ENCODE data around the gene FASN. TPM values are rescaled to one million over a fixed set of nuclear protein-coding genes. Genes with fewer than 3 reads are reported as not detected.

Gene FASN
- total and polyA plus RNA-seq, 2 of the 4 experiments (the other 2 are of a cell fraction), result 12.4 to 56.0 TPM

DNA sequence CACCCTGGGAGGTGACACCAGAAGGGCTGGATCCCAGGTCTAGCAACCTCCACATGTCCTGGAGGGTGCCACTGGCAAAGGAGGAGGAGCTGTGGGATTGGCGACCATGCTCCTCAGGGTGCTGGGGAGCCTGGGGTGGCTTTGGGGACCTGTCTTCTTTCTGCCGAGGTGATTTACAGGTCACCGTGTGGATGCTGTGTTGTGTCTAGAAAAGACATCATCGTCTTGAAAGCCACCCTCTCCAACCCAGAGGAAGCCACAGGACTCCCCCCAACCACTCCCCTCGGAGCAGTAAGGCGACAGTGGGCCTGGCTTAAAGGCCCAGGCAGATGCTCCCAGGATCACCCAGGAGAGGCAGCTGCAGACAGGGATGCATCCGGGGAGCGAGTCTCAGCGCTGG, 29.7 kb upstream of the FASN start:
- Histone ChIP-seq H3K14ac (replicated peaks; ENCODE audit: low read depth, low read length) (no peak overlapping the region), H2AK9ac (replicated peaks; ENCODE audit: low read depth, low read length, poor library complexity) (no peak overlapping the region), H3K18ac (ENCODE audit: low read depth, low read length) (no peak overlapping the region), H2BK15ac (ENCODE audit: low read depth, low read length) (no peak overlapping the region), H2AK5ac (ENCODE audit: low read depth, low read length) (no peak overlapping the region), H3K79me1 (ENCODE audit: low read depth in 1 of 2, low read length in 2 of 2) (no peaks in the 10 kb centered on the region), H4K8ac (ENCODE audit: low read depth in 2 of 2, low read length in 2 of 2) (no peak overlapping the region), H3K4ac (ENCODE audit: low read depth, low read length) (no peak overlapping the region), H2AFZ (replicated peaks; ENCODE audit: low read length, poor library complexity) (no peak overlapping the region), H3K4me2 (ENCODE audit: low read depth, low read length) (no peak overlapping the region), H3K56ac (ENCODE audit: extremely low read depth, insufficient read depth, low read length) (no peak overlapping the region), H2BK120ac (ENCODE audit: low read depth, low read length) (no peak overlapping the region), H4K20me1 (ENCODE audit: insufficient read depth, low read length) (no peaks in the 10 kb centered on the region), H2BK5ac (ENCODE audit: low read depth, low read length, poor library complexity, severe bottlenecking) (no peak overlapping the region), H3K9ac (ENCODE audit: low read depth, low read length) (no peak overlapping the region), H3K4me1 (ENCODE audit: control insufficient read depth, insufficient read depth, low read length) (no peaks in the 10 kb centered on the region), H2BK20ac (ENCODE audit: low read depth, low read length) (no peak overlapping the region), H4K5ac (ENCODE audit: low read depth, low read length) (no peak overlapping the region), H3K23ac (ENCODE audit: low read depth, low read length) (no peak overlapping the region), H3K27me3 (ENCODE audit: control insufficient read depth, insufficient read depth, low read length) (no peaks in the 10 kb centered on the region), H3K9me3 (ENCODE audit: control insufficient read depth, insufficient read depth, low read length) (no peaks in the 10 kb centered on the region), H3K4me3 (ENCODE audit: insufficient read depth, low read depth, low read length) (no peak overlapping the region), H3K9me1 (ENCODE audit: insufficient read depth, low read length) (0 out of 2 replicates have a peak, but pooled peaks cover 2% of the 10 kb centered on the region), H3K27ac (ENCODE audit: insufficient read depth, low read length) (no peak overlapping the region), H3K36me3 (ENCODE audit: control insufficient read depth, insufficient read depth, low read length) (peaks cover 8% of the 10 kb centered on the region), H4K91ac (ENCODE audit: insufficient read depth, low read depth, low read length) (no peak overlapping the region)
- intact Hi-C loops (cut with micrococcal nuclease) (no loop called here), in situ Hi-C loops (cut with MboI; ENCODE audit: low sequenced_read_pairs) (no loop called here), dilution Hi-C loops (cut with HindIII; ENCODE audit: low sequenced_read_pairs, unreplicated experiment) (no loop called here)
- no peak for ATAC-seq (ENCODE audit: low read depth)
- ChIA-PET CTCF (no interaction called here), POLR2A (ENCODE audit: unreplicated experiment) (no interaction called here)
- TF ChIP-seq MAFK (IDR thresholded peaks at IDR 0.05; ENCODE audit: low read depth, low read length) (no peak), RCOR1 (IDR thresholded peaks at IDR 0.05; ENCODE audit: insufficient replicate concordance, low read length) (no peak), MXI1 (IDR thresholded peaks at IDR 0.05; ENCODE audit: borderline replicate concordance, low read depth, low read length) (no peak), CEBPB (IDR thresholded peaks at IDR 0.05; ENCODE audit: low read depth, low read length) (no peak), RFX5 (IDR thresholded peaks at IDR 0.05; ENCODE audit: low read depth, low read length) (no peak), FOS (IDR thresholded peaks at IDR 0.05; ENCODE audit: low read depth, low read length) (no peak), POLR2A (IDR thresholded peaks at IDR 0.05; ENCODE audit: low read depth, low read length) (no peak), BHLHE40 (IDR thresholded peaks at IDR 0.05; ENCODE audit: low read depth, low read length) (no peak)
- TF ChIP-seq, protein P1, sequence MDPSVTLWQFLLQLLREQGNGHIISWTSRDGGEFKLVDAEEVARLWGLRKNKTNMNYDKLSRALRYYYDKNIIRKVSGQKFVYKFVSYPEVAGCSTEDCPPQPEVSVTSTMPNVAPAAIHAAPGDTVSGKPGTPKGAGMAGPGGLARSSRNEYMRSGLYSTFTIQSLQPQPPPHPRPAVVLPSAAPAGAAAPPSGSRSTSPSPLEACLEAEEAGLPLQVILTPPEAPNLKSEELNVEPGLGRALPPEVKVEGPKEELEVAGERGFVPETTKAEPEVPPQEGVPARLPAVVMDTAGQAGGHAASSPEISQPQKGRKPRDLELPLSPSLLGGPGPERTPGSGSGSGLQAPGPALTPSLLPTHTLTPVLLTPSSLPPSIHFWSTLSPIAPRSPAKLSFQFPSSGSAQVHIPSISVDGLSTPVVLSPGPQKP (IDR thresholded peaks at IDR 0.05; ENCODE audit: borderline replicate concordance, low read depth, low read length), result no peak
- TF ChIP-seq, protein P2, sequence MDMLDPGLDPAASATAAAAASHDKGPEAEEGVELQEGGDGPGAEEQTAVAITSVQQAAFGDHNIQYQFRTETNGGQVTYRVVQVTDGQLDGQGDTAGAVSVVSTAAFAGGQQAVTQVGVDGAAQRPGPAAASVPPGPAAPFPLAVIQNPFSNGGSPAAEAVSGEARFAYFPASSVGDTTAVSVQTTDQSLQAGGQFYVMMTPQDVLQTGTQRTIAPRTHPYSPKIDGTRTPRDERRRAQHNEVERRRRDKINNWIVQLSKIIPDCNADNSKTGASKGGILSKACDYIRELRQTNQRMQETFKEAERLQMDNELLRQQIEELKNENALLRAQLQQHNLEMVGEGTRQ (IDR thresholded peaks at IDR 0.05; ENCODE audit: low read depth, low read length), result no peak
- WGBS, 2 experiments (ENCODE audit: extremely low coverage in 2 of 2, insufficient read length in 1 of 2), result 88% methylated on average over 3 of the region's 9 CpGs; no CpG with 5 or more reads in 1 of the 2 experiments
- DNase-seq, result no peak
- no TSS peak for BruUV-seq (replicated peaks)
